Hindlimb muscle (tissue), 1 donor: ENCODE results near the gene PEPD. TPM values are rescaled to one million over a fixed set of nuclear protein-coding genes. Genes with fewer than 3 reads are reported as not detected.

Experiments
- DNase-seq: peaks from one replicate; pipeline ENCODE4 v3.0.0-alpha.2; 2013
- polyA plus RNA-seq: library from polyadenylated mRNA; unstranded; fragments of 120-200 nt; gene quantifications from one replicate; pipeline ENCODE4 v1.2.1, GENCODE V29; 2013; ENCODE audit not compliant: insufficient read length

The PEPD gene
- polyA plus RNA-seq, 1 donor, result 43.4 TPM

DNA sequence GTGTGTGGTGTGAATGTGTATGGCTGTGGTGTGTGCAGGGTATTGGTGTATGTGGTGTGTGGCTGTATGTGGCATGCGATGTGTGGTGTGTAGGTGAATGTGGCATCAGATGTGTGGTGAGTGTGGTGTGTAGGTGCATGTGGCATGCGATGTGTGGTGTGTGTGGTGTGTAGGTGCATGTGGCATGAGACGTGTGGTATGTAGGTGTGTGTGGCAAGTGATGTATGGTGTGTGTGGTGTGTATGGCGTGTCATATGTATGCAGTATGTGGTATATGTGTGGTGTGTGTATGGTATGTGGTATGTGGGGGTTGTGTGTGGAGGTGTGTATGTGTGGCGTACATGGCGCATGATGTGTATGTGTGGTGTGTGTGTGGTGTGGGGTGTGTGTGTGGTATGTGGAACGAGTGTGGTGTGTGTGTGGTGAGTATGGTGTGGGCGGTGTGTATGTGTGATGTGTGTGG is 63.4 kb downstream of the PEPD start:
- no peak for DNase-seq

GRCh38 chr19:33456845-33457220 is 64.8 kb downstream of the PEPD start:
- no peak for DNase-seq

GRCh38 chr19:33456076-33456844 is 65.3 kb downstream of the PEPD start:
- DNase-seq, result no peak

DNA sequence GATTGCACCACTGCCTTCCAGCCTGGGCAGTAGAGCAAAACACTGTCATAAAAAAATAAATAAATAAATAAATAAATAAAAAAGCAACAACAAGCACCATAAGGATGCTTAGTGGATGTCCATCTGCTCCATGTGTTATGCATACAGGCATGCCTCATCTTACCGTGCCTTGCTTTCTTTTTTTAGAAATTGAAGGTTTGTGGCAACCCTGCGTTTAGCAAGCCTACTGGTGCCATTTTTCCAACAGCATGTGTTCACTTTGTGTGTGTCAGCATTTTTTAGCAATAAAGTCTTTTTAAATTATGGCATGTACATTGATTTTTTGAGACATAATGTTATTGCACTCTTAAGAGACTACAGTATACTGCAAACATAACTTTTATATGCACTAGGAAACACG is 68.3 kb downstream of the PEPD start:
- DNase-seq, result no peak

GRCh38 chr19:33450689-33451088 is 70.9 kb downstream of the PEPD start:
- DNase-seq, result no peak

- DNase-seq, result no peak
Observed at GRCh38 chr19:33449799-33450198, 71.8 kb downstream of the PEPD start.

DNA sequence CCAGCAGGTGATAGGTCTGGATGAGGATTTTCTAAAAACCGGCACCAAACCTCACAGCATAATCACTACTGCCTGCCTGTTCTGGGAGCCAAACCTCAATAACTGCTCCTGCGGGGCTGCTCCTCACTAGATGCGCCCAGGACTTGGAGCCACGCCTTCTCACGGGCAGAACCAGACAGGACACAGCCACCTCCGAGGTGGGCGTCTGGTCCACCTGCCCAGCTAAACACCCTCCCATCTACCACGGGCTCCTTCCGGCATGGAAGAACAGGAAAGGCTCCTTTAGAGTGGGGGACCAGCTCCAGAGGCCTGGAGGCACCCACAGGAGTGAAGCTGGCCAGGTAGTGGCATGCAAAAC is 73.5 kb downstream of the PEPD start:
- no peak for DNase-seq

DNA sequence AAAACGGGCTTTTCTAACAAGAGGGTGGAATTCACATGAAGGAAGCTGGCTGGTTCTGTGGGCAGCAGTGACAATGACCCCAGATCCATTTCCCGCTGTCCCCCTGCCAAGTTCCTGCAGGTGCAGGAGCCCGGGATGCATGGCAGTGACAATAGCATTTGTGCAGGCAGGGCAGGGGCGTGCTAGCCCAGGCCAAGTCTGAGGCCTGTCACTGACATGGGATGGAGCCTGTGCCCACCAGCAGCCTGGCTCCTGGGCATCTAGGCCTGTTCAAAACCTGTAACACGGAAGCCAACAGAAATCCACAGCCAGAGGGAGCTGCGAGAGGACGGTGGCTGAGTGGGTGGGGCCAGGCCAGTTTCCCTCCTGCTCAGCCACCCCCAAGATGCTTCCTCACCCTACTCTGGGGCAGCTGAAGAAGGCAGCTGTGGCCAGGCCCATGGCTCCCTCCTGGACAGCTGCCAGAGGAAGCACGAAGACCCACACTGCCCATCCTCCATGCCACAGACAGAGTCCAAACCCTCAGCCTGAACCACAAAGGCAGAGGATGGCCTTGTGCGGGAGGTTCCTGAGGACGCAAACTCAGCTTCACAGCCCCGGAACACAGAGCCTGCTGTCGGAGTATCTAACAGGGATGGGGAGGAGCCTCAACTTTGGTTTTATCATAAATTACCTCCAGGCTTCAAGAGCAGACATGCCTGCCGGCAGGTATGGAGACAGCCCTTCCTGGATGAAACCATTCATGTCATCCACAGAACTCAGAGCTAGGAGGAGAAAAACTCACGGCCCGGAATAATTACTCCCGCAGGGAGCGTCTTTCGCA is 74.0 kb downstream of the PEPD start:
- no peak for DNase-seq

DNA sequence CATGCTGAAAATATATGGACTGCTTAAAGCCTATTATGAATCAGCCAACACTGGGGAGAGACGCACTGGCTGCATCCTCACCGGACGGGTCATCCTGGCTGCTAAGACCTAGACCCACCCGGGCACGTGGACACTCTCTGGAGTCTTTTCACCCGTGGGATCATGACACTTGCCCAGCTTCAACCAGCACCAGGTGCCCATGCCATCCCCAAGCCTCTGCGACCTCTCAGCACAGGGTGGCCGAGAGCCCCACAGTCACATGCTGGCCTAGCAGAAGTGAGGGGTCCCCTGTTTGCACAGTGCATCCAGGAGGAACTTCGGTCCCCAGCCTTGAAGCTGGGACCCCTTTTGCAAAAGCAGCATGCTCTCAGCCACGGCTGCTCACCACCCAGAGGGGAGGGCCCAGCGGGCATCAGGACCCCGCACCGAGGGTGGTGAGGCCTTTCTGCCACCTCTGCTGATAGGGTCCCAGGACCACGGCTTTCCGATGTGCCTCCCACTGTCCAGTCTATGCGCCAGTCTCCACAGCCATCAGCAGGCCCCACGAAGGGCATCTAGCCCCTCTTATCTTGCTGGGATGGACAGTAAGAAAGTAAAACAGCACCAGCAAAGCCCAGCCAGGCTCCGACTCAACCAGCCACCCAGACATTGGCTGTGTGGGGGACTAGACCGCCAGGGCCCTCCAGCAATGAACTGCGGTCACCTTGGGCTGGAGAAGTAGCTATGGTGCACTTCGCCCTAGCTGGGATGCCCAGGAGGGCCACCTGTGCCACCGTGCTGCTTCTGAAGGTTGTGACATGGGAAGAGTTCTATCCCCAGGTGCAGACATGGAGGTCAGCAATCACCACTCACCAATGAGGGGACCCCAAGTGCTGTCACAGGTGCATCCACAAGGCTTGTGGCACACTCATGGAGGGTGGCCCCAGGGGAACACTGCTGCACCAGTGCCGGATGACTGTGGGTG is 75.0 kb downstream of the PEPD start:
- no peak for DNase-seq

DNA sequence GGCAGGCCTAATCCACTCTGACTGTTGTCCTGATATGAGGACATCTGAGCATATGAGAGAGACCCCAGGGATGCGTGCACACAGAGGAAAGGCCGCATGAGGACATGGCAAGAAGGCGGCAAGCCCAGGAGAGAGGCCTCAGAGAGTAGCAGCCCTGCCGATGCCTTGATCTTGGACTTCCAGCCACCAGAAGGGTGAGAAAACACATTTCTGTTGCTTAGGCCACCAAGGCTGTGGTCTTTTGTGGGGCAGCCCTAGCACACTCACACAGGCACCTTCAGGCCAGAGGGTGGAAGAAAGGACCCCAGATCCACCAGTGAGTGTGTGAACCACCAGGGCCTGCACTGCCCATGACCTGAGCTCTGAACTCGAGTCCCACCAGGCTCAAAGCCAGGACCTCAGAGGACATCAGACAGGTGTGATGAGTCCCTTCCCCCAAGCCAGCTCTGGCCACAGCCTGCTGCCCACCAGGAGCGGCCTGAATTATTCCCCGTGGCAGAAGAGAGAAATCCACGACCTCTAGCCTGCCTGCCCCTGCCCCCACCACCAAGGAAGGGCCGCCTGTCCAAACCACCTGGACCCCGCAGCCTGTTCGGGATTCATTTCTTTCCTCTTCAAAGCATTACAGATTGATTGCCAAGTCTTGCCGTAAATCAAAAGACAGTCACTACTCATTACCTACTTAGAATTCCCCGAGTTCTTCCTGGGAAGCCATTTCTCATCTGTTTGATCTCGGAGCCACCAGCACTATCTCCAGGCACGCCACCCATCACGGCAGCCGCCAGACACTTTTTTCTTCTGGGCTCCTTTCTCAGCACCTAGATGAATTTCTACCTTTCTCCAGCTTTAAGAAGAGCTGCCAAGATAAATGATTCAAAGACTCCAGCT is 75.9 kb downstream of the PEPD start:
- DNase-seq, result no peak

GRCh38 chr19:33444562-33445441 is 76.8 kb downstream of the PEPD start:
- DNase-seq, result no peak

DNA sequence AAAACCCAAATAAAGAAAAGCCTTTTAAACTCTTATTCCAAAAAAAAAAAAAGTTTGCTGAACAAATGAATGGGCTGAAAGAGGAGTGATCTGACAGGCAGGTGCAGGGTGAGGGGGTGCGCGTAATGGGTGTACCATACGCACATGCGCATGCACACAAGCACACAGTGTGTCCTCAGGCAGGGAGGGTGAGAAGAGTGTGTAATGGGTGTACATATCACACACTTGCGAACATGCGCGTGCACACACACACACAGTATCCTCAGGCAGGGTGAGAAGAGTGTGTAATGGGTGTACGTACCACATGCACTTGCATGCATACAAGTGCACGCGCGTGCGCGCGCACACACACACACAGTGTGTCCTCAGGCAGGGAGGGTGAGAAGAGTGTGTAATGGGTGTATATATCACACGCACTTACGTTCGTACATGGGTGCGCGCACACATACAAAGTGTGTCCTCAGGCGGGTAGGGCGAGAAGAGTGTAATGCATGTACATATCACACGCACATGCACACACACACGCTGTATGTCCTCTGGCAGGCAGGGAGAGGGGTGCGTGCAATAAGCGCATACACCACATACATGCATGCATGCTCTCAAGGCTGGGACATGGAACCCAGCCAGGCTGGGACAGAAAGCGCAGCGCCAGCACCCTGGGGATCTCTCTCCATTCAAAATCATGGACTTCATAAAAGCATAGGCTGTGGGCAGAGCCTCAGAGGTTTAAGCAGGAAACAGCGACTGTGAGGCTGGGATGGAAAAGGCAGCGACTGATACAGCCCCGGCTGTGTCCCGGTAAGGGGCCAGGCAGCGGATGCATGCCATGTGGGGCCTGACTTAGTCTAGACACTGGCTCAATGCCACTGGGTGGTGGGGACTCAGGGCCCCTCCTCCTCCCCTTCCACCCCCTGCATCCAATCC is 77.7 kb downstream of the PEPD start:
- DNase-seq, result no peak

- DNase-seq, result no peak
Observed at GRCh38 chr19:33442706-33443105, 78.9 kb downstream of the PEPD start.

DNA sequence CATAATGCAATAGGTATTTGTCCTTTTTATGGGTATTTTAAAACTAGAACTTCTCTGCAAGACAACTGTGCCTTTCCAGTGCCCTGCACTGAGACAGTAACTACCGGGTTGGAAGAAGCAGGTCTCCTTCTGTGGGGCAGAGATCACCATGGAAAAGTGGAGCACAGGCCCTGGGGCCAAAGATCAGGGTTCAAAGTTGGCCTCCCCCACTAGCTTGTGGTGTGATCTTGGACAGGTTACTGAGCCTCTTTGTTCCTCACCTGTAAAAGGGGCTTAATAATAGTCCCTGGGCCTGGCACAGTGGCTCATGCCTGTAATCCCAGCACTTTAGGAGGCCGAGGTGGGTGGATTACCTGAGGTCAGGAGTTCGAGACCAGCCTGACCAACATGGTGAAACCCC is 79.8 kb downstream of the PEPD start:
- no peak for DNase-seq

GRCh38 chr19:33441277-33441699 is 80.3 kb downstream of the PEPD start:
- DNase-seq, result no peak

DNA sequence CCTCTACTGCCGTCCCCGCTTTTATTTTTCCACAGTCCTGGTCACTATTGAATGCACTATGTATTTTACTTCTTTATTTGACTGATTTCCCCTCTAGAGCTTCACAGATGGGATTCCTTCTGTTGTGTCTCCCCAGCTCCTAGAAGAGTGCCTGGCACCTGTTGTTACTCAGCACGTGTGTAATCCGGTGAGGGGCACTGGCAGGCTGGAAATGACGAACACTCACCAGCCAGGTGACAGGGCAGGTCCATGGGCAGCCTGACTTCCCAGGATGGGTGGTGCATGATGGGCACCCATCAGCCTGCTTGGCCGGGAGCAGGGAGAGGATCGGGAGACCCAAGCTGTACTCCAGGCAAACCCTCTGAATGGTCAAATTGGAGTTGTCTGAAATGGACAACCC is 80.9 kb downstream of the PEPD start:
- DNase-seq, result no peak

- no peak for DNase-seq
Observed at GRCh38 chr19:33440241-33440640, 81.3 kb downstream of the PEPD start.

- DNase-seq, result no peak
Observed at GRCh38 chr19:33438987-33439781, 82.4 kb downstream of the PEPD start.
